Left ventricle myocardium superior (tissue), 1 donor: ENCODE measurements around the gene ITPRID2. TPM values are rescaled to one million over a fixed set of nuclear protein-coding genes. Genes with fewer than 3 reads are reported as not detected.
A peak's percentile ranks its signal among the peaks of the same experiment; 100 is the strongest.

ENCODE experiments used
- ATAC-seq: fragments of 200-7000 bp; cut with Tn5 transposase; one replicate; pipeline ENCODE4 v1.9.1; 2020; ENCODE audit warnings: mild to moderate bottlenecking, moderate library complexity
- DNase-seq: peaks from one replicate; pipeline ENCODE4 v3.0.0-alpha.2; 2020
- intact Hi-C: fragments of 100-400 bp; cut with micrococcal nuclease; formaldehyde crosslinking; loops from one replicate; pipeline ENCODE4 v1.11.0; 2022
- total RNA-seq: library from RNA; stranded (reverse); fragmentation: NEBNext Ultra II Directional; extraction: Animal tissue kit (Norgen Biotek cat#: 25700); gene quantifications from one replicate; pipeline ENCODE4 v1.2.1, GENCODE V29; 2021
- donor health status: DM: no; HTN: yes; CAD: no; lungs with severe emphysema.

The ITPRID2 gene
- total RNA-seq, 1 donor from 2014 or later, result 68.4 TPM

GRCh38 chr2:181877181-181877664, 14.3 kb upstream of the ITPRID2 start:
- ATAC-seq, result no peak

GRCh38 chr2:181878448-181878847, 13.1 kb upstream of the ITPRID2 start:
- ATAC-seq, result no peak
- no peak for DNase-seq
- intact Hi-C loops, result no loop called here

More at GRCh38 chr2:181877181-181877664, 14.3 kb upstream of the ITPRID2 start:
- intact Hi-C loops, result no loop called here
- DNase-seq, result no peak

GRCh38 chr2:181879295-181879694, 12.2 kb upstream of the ITPRID2 start:
- intact Hi-C loops, result no loop called here
- ATAC-seq (no peak), DNase-seq (no peak)

- ATAC-seq (no peak), DNase-seq (no peak)
- intact Hi-C loops, result no loop called here
Observed at GRCh38 chr2:181882246-181883020, 9.1 kb upstream of the ITPRID2 start.

- intact Hi-C loops, result no loop called here
- ATAC-seq (no peak), DNase-seq (no peak)
Observed at GRCh38 chr2:181884601-181885000, 6.9 kb upstream of the ITPRID2 start.

GRCh38 chr2:181885096-181885495, 6.4 kb upstream of the ITPRID2 start:
- no peak for DNase-seq
- intact Hi-C loops, result no loop called here
- no peak for ATAC-seq

- intact Hi-C loops, result no loop called here
- no peak for DNase-seq
- no peak for ATAC-seq
Observed at GRCh38 chr2:181886192-181886591, 5.3 kb upstream of the ITPRID2 start.

GRCh38 chr2:181887045-181887444, 4.5 kb upstream of the ITPRID2 start:
- intact Hi-C loops, result no loop called here
- ATAC-seq (no peak), DNase-seq (no peak)

- intact Hi-C loops, result no loop called here
- no peak for ATAC-seq
- no peak for DNase-seq
Observed at GRCh38 chr2:181889776-181890175, 1.8 kb upstream of the ITPRID2 start.

GRCh38 chr2:181890271-181890670, 1.3 kb upstream of the ITPRID2 start:
- intact Hi-C loops, result no loop called here
- no peak for DNase-seq
- no peak for ATAC-seq

GRCh38 chr2:181891966-181892798, 652 bp downstream of the ITPRID2 start:
- DNase-seq, result peak; percentile 85
- intact Hi-C loops, result no loop called here
- ATAC-seq, result peak; percentile 75

- ATAC-seq (no peak), DNase-seq (no peak)
- intact Hi-C loops, result no loop called here
Observed at GRCh38 chr2:181892799-181893435, 1.4 kb downstream of the ITPRID2 start.

- intact Hi-C loops, result no loop called here
- DNase-seq (no peak), ATAC-seq (no peak)
Observed at GRCh38 chr2:181894381-181894780, 2.9 kb downstream of the ITPRID2 start.

- no peak for DNase-seq
- intact Hi-C loops, result no loop called here
- no peak for ATAC-seq
Observed at GRCh38 chr2:181895818-181896217, 4.3 kb downstream of the ITPRID2 start.

GRCh38 chr2:181896286-181896685, 4.8 kb downstream of the ITPRID2 start:
- no peak for DNase-seq
- ATAC-seq, result no peak
- intact Hi-C loops, result no loop called here

- no peak for DNase-seq
- intact Hi-C loops, result loop anchor here (10.0 kb wide), 1 partner anchor 155 kb away; no protein-coding TSS in a partner anchor
- ATAC-seq, result no peak
Observed at GRCh38 chr2:181900007-181900651, 8.6 kb downstream of the ITPRID2 start.

- no peak for DNase-seq
- intact Hi-C loops, result loop anchor here (10.0 kb wide), 1 partner anchor 158 kb away; no protein-coding TSS in a partner anchor
- no peak for ATAC-seq
Observed at GRCh38 chr2:181902625-181903024, 11.1 kb downstream of the ITPRID2 start.

GRCh38 chr2:181904022-181904632, 12.6 kb downstream of the ITPRID2 start:
- no peak for DNase-seq
- peak; percentile 41 for ATAC-seq
- intact Hi-C loops, result loop anchor here (10.0 kb wide), 1 partner anchor 159 kb away; no protein-coding TSS in a partner anchor

- ATAC-seq (no peak), DNase-seq (no peak)
- intact Hi-C loops, result loop anchor here (5.0 to 10.0 kb wide), 2 partner anchors 162 to 170 kb away; no protein-coding TSS in a partner anchor
Observed at GRCh38 chr2:181907057-181907456, 15.5 kb downstream of the ITPRID2 start.
